Fibroblast of peridontal ligament (primary cell): ENCODE data around the gene ZNF830.
"Not testable (repeated sequence)": the region's sequence is repeated elsewhere in the genome, so short reads cannot be mapped to it uniquely, and the experiment has no call there.

ENCODE experiments used
- DNase-seq: peaks from one replicate; pipeline ENCODE4 v3.0.0-alpha.2; 2010; ENCODE audit errors: extremely low read depth

Gene ZNF830

GRCh38 chr17:34961093-34961911 is at the start of gene ZNF830, which contains the start of gene CCT6B:
TSS of gene ZNF830 (plus strand) at chr17:34961540. CDS start at chr17:34961567, 27 bp downstream.
TSS of gene CCT6B (minus strand) at chr17:34961460. CDS start at chr17:34961393, 67 bp downstream.
- DNase-seq, result peak; percentile 96

- no peak for DNase-seq
These were observed 48.3 kb upstream of the ZNF830 start for GRCh38 chr17:34913001-34913400.

GRCh38 chr17:34916120-34916519 is 45.2 kb upstream of the ZNF830 start:
- no peak for DNase-seq

GRCh38 chr17:34917381-34917780 is 44.0 kb upstream of the ZNF830 start:
- DNase-seq, result no peak

GRCh38 chr17:34920676-34921075 is 40.7 kb upstream of the ZNF830 start:
- no peak for DNase-seq

- DNase-seq, result no peak
These were observed 34.7 kb upstream of the ZNF830 start for GRCh38 chr17:34926661-34927060.

GRCh38 chr17:34930283-34930682 is 31.1 kb upstream of the ZNF830 start:
- no peak for DNase-seq

GRCh38 chr17:34950780-34951179 is 10.6 kb upstream of the ZNF830 start:
- DNase-seq, result not testable (repeated sequence)

GRCh38 chr17:34958438-34958837 is 2.9 kb upstream of the ZNF830 start:
- DNase-seq, result no peak

- no peak for DNase-seq
These were observed 12.8 kb downstream of the ZNF830 start for GRCh38 chr17:34974179-34974578.

- no peak for DNase-seq
These were observed 13.8 kb downstream of the ZNF830 start for GRCh38 chr17:34974794-34975785.

GRCh38 chr17:34979153-34979552 is 17.8 kb downstream of the ZNF830 start:
- no peak for DNase-seq

GRCh38 chr17:34979650-34980352 is 18.5 kb downstream of the ZNF830 start:
- DNase-seq, result peak; percentile 35

GRCh38 chr17:34980353-34980680 is 19.0 kb downstream of the ZNF830 start, which contains the start of gene LIG3:
TSS of gene LIG3 (plus strand) at chr17:34980512. CDS start at chr17:34983006, 2,494 bp downstream.
- DNase-seq, result peak; percentile 90

- DNase-seq, result peak; percentile 85
These were observed 19.6 kb downstream of the ZNF830 start for GRCh38 chr17:34980681-34981537.

- peak; percentile 38 for DNase-seq
These were observed 20.4 kb downstream of the ZNF830 start for GRCh38 chr17:34981538-34982241.

GRCh38 chr17:34987232-34987631 is 25.9 kb downstream of the ZNF830 start:
- DNase-seq, result no peak

GRCh38 chr17:34988644-34989043 is 27.3 kb downstream of the ZNF830 start:
- DNase-seq, result no peak

- no peak for DNase-seq
These were observed 28.1 kb downstream of the ZNF830 start for GRCh38 chr17:34989473-34989872.

GRCh38 chr17:34990921-34991365 is 29.6 kb downstream of the ZNF830 start:
- DNase-seq, result peak; percentile 12
